Cardiac fibroblast (primary cell): ENCODE data around the gene COX5A.
A peak's percentile ranks its signal among the peaks of the same experiment; 100 is the strongest.
"Not testable (repeated sequence)": the region's sequence is repeated elsewhere in the genome, so short reads cannot be mapped to it uniquely, and the experiment has no call there.

ENCODE experiments used
- DNase-seq, 2 donors: peaks; one replicate each; pipeline versions ENCODE4 v3.0.0 to v3.0.0-alpha.2; 2010; ENCODE audit warnings: low read depth in 2 of 2
- H3K4me3 ChIP-seq, 2 donors: replicated peaks in 1 of 2; 1 replicate in 1 of 2; 2 replicates in 1 of 2; pipeline ENCODE4 v1.5.1; 2011; ENCODE audit warnings: low read depth in 2 of 2, low read length in 2 of 2, mild to moderate bottlenecking in 2 of 2, moderate library complexity in 1 of 2
- TF ChIP-seq, protein P1 (sequence below): IDR thresholded peaks from one replicate; pipeline ENCODE4 v1.5.1; 2011; ENCODE audit warnings: low read depth, mild to moderate bottlenecking, low read length, inconsistent platforms

The COX5A gene

DNA sequence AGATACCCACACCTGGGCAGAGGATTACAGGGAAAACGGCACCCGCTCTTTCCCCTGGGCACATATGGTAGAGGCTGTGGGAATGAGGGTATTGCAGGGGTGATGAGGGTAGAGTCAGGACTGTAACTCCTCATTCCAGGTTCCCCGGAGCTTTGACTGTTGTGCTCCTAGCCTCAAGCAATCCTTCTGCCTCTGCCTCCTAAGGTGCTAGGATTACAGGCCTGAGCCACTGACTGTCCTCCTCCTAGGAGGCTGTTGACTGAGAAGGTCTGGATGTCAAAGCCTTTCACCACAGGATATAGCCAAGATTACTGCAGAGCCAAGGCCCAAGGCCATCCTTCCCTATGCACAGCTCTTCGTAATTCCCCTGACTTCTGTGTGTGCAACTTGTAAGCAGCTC, 49.2 kb downstream of the COX5A start:
- TF ChIP-seq, protein P1, sequence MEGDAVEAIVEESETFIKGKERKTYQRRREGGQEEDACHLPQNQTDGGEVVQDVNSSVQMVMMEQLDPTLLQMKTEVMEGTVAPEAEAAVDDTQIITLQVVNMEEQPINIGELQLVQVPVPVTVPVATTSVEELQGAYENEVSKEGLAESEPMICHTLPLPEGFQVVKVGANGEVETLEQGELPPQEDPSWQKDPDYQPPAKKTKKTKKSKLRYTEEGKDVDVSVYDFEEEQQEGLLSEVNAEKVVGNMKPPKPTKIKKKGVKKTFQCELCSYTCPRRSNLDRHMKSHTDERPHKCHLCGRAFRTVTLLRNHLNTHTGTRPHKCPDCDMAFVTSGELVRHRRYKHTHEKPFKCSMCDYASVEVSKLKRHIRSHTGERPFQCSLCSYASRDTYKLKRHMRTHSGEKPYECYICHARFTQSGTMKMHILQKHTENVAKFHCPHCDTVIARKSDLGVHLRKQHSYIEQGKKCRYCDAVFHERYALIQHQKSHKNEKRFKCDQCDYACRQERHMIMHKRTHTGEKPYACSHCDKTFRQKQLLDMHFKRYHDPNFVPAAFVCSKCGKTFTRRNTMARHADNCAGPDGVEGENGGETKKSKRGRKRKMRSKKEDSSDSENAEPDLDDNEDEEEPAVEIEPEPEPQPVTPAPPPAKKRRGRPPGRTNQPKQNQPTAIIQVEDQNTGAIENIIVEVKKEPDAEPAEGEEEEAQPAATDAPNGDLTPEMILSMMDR: no peak
- DNase-seq: no peak
- no peak overlapping the region for H3K4me3 ChIP-seq

DNA sequence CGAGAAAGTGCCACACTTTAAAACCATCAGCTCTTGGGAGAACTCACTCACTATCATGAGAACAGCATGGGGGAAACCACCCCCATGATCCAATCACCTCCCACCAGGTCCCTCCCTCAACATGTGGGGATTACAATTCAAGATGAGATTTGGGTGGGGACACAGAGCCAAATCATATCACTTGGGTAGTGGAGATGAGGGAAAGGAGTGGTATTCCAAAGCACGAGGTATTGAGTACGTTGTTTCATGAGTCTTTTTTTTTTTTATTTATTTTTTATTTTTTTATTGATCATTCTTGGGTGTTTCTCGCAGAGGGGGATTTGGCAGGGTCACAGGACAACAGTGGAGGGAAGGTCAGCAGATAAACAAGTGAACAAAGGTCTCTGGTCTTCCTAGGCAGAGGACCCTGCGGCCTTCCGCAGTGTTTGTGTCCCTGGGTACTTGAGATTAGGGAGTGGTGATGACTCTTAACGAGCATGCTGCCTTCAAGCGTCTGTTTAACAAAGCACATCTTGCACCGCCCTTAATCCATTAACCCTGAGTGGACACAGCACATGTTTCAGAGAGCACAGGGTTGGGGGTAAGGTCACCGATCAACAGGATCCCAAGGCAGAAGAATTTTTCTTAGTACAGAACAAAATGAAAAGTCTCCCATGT, 50.2 kb downstream of the COX5A start:
- DNase-seq, H3K4me3 ChIP-seq: not testable (repeated sequence)

DNA sequence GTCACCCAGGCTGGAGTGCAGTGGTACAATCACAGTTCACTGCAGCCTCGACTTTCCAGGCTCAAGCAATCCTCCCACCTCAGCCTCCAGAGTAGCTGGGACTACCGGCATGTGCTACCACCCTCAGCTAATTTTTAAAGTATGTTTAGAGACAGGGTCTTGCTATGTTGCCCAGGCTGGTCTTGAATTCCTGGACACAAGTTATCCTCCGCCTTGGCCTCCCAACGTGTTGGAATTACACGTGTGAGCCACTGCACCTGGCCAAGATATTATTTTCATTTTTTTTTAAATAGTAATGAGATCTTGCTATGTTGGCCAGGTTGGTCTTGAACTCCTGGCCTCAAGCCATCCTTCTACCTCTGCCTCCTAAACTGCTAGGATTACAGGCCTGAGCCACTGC, 52.4 kb downstream of the COX5A start:
- DNase-seq: no peak
- no peak overlapping the region for H3K4me3 ChIP-seq
- TF ChIP-seq, protein P1: no peak

DNA sequence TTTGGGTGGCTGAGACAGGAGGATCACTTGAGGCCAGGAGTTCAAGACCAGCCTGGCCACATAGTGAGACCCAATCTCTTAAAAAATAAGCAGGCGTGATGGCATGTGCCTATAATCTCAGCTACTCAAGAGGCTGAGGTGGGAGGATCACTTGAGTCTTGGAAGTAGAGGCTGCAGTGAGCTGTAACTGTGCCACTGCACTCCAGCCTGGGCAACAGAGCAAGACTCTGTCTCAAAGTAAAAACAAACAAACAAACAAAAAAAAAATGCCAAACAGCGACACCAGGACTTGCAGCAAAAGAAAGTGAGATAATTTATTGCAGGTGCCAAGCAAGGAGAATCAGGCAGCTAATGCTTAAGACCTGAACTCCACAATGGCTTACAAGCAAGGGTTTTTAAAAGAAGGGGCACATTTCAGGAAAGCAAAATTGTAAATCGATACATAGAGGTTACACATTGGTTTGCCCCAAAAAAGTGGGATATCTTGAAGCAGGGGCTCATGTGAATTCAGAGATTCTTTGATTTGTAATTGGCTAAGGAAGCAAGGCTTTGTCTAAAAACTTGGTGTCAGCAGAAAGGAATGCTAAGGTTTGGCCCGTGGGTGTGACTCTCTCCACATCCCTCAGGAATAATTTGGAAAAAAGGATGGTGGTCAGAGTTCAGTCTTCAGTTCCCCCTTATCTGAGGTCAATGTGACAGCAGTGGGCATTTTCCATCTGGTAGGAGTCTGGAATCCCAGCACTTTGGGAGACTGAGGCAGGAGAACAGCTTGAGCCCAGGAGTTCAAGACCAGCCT, 53.2 kb downstream of the COX5A start:
- peak; percentile 22 to 35 for DNase-seq
- TF ChIP-seq, protein P1: no peak
- H3K4me3 ChIP-seq: no peak overlapping the region

DNA sequence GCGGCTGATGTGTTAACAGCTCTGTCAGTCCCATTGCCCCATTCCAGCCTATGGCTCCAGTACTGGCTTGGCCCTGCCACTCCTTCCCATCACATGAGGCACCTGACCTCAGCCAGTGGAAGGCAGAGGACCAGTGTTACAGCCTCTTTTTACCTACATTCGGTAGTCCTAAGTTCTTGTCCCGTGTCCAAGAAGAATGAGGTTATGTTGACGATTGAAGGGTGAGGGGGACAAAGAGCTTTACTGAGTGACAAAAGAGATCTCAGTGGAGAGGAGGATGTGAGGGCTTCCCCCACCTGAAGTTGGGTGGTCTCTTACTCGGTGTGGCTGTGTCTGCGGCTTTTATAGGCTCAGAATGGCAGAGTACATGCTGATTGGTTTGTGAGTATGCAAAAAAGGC, 55.3 kb downstream of the COX5A start:
- TF ChIP-seq, protein P1: no peak
- no peak overlapping the region for H3K4me3 ChIP-seq
- no peak for DNase-seq

DNA sequence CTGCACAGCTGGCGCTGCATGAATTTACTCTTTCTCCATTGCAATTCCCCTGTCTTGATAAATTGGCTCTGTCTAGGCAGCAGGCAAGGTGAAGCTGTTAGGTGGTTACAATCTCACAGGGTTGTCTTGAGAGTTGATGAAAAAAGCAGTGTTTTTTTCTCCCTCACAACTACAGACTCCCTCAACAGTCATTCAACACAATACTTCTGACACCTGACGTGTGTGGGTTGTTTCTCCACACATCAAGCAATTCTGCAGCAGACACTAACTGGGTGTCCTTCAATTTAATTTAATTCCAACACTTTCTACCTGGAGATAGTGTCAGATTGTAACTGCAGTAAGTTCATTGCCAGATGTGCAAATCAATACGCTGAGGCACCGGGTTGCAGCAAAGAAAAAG, 59.6 kb downstream of the COX5A start:
- no peak for DNase-seq
- TF ChIP-seq, protein P1: no peak
- no peak overlapping the region for H3K4me3 ChIP-seq

DNA sequence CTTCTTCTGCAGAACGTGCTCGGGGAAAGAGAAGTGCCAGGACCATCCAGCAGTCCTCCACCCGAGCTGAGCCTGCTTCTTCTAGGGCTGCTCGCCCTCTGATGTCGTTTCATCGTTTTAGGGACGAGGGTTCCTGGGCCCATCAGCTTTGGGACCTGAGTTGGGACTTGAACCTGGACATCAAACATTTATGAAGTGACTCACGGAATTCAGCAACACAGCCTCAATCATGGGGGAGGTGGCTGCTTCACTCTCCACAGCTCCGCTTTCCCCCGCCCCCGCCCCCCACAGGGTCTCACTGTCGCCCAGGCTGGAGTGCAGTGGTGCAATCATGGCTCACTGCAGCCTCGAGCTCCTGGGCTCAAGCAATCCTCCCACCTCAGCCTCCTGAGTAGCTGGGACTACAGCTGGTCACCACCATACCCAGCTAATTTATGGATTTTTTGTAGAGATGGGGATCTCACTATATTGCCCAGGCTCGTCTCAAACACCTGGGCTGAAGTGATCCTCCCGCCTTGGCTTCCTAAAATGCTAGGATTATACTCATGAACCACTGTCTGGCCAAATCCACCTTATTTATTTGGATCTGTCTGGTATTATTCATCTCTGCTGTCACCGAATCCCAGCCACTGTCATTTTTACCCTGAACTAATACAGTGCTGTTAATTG, 64.0 kb downstream of the COX5A start:
- DNase-seq: peak in 1 of 2 donors; percentile 19
- peak overlapping the region; percentile 76 to 86 for H3K4me3 ChIP-seq
- TF ChIP-seq, protein P1: no peak
